HG03066 (cell line): ENCODE data around the gene FOXN1.

Experiments
- ATAC-seq: cut with Tn5 transposase; IDR thresholded peaks from one replicate; pipeline ENCODE4 v1.9.1; 2021; ENCODE audit warnings: low read depth; ENCODE audit not compliant: unreplicated experiment

The FOXN1 gene

DNA sequence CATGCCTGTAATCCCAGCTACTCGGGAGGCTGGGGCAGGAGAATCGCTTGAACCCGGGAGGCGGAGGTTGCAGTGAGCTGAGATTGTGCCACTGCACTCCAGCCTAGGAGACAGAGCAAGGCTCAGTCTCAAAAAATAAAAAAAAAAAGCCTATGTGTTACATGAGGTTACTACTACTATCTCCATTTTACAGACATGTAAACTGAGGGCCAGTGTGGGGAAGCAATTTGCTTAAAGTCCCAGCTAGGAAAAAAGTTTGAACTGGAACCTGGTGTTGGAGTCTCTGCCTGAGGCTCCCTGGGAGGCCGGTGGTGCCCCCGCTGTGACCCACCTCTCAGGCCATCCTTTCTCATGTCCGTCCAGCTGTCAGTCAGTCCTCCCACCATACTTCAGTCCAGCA lies 28.2 kb upstream of the FOXN1 start:
- no peak for ATAC-seq

DNA sequence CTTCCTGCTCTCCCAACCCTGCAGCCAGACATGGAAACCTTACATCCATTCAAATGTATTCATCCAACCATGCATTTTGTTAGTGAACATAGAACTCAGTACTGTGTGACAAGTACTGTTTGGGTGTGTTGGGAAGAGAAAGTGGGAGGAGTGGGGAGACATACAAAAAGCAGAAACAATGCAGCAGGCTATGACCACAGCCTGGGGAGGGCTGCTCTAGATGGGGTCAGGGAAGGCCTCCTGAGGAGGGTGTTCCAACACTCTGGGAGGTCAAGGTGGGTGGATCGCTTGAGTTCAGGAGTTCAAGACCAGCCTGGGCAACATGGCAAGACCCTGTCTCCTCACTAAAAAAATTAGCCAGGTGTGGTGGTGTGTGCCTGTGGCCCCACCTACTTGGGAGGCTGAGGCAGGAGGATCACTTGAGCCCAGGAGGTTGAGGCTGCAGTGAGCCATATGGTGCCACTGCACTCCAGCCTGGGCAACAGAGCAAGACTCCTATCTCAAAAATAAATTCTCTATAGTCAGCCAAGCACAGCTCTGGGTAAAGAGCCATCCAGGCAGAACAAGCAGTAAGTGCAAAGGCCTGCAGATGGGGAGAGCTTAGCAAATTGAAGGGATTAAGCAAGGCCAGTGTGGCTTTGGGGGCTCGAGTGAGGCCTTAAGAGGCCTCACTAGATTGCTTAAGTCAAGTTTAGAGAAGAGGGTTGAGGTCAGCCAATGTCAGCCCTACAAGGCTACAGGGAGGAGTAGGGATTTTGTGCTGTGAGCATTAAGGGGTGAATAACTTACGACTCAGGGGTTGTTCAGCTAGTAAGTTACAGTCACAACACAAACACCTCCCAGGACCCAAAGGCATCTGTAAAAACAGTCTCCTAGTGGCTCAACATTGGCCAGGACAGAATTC lies 27.2 kb upstream of the FOXN1 start:
- no peak for ATAC-seq

DNA sequence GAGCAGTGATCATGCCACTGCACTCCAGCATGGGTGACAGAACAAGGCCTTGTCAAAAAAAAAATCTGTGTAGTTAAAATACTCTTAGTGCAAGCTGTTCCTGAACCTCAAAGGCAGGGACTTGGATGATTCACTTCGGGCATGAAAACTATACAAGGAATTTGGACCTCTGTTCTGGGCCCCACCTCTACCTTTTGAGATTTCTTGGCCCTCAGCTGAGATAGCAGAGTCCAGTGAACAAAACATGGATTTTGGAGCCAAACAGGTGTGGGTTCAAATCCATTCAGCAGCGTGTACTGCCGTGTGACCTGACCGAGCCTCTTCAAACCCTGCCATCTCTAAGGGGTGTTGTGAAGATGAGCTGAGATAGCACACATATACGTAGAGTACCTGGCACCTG lies 25.9 kb upstream of the FOXN1 start:
- ATAC-seq: no peak

DNA sequence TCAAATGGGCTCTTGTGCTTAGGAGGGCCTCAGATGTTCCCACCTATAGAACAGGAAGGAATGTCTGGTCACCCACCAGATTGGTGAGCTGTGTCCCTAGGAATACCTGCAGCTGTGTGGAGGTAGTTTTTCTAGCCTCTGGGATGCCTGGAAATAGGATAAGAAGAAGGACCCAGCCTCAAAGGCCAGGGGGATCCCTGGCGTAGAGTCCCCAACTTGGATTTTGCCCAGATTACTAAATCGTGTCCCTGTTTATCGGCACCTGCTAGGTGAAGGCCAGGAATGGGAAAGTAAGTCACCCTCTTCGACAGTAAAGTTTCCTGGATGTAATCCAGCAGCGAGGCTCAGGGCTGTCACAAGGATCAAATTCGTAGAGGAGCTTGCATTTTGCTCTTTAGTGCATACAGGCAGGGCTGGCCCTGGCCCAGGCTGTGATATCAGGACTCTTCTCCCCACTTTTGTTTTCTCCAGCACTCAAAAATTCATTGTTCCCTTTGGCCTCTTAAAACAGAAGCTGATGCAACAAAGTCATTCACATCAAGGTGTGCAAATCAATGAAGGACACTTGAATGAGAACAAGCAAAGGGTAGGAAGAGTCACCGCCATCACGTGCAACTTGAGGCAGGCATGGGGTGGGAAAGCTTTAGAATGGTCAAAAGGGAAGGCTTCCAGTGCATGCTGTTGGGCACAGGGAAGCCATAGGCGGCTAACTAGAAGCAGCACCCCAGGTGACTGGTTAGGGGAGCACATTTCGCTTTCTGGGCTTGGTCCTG lies 25.2 kb upstream of the FOXN1 start:
- no peak for ATAC-seq

DNA sequence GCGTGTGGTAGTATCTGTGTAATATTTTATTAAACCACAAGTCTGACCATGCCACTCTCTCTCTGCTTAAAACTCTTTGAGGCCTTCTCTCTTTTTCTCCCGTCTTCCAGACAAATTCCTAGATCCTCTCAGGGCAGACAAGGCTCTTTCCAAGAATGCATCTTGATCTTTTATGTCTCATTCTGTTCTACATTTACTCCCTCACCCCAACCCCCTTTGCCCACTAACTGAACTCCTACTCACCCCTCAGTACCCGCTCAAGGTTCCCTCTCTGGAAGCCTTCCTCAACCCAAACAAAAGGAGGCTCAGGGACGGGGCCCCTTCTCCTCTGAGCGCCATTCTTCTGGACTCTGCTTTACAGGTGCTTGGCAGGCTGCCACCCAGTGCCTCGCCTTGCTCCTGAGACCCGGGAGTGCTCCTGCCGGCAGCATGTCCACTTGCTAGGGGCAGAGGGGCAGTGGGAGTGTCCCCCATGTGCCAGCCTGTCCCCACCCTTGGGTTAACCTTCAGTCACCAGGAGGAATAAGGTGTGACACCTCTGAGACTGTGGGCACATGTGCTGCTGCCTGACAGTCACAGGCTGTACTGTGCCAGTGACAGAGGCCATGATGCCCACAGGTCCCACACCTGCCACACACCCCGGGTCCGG lies 23.5 kb upstream of the FOXN1 start:
- ATAC-seq: no peak

DNA sequence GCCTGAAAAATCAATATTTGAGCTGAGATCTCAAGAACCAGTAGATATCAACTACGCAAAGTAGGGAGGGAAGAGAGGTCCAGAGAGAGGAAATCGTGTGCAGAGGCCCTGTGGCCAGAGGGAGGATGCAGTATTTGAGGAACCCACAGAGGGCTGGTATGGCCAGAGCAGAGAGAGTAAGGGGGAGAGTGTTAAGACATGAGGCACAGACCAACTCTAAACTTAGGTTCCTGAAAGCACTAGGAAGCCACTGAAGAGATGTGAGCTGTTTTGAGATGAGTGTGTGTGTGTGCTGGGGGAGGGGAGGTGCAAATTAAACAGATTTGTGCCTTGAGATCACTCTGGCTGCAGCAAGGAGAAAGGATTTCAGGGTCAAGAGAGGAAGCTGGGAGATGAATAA lies 21.9 kb upstream of the FOXN1 start:
- peak; percentile 79 for ATAC-seq

DNA sequence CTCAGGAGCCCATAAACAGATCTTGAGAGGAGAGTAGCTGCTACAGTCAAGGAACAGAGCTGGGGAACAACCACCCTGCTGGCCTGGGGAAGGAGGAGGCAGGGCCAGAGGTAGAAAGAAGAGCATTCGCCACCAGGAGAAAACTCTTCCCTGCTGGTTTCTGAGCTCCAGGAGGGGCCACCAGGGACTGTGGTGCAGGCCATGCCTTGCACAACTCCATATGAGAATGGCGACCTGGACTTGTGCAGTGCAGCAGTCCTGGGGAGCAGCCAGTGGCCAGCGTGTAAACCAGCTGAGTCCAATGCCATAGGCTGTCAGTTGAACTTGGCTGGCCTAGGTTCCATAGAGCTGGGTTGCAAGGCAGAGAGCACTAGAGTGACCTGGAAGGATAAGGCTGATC lies 21.1 kb upstream of the FOXN1 start:
- no peak for ATAC-seq

DNA sequence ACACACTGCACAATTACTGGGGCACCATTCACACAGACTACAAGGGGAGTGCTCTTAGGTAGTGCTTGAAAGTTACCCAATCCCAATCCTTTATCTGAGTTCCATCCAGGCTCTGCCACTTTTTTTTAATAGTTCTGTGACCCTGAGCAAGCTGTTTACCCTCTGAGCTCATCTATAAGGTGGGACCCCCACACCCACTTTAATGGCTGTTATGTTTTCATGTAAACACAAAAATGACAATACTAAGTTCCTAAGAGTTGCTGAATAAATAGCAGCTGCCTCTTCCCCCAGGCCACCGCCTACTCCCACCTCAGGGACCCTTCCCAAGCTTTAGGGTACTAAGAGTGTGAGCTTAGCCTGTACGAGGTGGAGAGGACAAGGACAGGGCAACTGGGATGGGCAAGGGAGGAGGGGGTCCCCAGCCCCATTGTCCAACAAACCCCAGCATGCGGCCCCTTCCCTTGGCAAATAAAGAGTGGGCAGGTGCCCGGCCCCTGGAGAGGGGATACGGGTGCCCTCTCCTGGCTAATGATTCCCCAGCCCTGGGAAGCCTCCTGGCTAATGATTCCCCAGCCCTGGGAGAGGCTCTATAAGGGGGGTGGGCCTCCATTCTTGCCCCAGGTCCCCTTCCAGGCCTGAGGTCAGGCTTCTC lies 18.1 kb upstream of the FOXN1 start:
- no peak for ATAC-seq

DNA sequence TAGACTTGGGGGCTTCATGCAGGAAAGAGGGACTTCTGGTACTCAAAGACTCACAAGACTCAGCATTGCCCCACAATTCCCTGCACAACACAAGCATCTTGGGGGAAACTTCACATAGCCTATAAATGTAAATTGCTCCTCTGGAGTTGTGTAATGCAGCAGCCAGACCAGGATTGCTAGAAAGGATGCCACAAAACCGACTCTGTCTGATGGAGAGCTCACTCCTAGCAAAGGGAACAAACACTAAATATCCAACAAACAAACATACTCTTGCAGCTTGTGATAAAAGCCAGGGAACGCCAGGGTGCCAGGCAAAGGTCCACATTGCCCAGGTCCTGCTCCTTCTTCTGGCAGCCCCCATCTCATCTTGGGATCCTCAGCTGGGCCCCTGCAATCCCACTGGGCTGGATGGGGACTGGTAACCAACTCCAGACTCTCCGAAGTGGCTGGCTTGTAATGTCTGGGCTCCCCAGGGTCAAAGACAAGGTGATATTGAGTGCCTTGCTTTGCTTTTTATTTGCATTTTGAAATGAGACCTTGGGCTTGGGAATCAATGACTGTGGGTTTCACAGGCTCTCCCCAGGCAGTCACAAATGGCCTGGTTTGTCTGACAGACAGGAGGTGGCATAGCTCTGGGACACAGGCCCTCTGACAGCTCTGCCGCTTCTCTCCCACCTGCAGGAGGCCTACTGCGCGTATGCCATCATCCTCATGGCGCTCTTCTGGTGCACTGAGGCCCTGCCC lies 17.4 kb upstream of the FOXN1 start:
- no peak for ATAC-seq

DNA sequence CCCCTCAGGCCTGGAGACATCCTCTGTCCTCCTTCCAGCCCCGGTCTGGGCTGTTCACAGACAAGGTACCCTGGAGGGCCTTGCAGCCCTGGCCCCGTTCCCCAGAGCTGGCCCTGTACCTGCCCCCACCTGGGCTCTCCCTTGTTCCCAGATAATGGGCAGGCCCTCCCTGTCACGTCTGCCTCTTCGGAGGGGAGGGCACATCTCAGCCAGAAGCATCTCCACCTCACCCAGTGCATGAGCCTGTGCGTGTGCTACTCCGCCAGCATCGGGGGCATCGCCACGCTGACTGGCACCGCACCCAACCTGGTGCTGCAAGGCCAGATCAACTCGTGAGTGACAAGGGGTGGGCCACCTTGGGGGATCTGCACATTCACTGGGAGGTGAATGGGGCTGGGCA lies 14.9 kb upstream of the FOXN1 start:
- no peak for ATAC-seq

DNA sequence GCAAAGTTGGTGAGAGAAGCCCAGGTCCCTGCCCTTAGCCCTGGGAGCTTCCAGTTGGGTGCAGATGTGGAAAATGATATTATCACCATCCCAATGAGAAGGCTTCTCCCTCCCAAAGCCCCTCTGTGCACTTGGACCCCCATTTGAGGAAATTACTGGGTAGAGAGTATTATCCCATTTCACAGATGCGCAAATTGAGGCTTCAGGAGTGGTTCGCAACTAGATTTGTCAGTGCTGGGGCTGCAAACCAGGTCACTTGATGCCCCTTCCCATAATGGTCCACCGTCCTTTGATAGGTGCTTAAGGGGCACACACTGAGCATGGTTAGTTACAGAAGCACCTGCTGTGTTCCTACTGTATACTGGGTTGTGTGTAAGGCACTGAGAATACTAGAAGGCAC lies 14.3 kb upstream of the FOXN1 start:
- ATAC-seq: no peak

DNA sequence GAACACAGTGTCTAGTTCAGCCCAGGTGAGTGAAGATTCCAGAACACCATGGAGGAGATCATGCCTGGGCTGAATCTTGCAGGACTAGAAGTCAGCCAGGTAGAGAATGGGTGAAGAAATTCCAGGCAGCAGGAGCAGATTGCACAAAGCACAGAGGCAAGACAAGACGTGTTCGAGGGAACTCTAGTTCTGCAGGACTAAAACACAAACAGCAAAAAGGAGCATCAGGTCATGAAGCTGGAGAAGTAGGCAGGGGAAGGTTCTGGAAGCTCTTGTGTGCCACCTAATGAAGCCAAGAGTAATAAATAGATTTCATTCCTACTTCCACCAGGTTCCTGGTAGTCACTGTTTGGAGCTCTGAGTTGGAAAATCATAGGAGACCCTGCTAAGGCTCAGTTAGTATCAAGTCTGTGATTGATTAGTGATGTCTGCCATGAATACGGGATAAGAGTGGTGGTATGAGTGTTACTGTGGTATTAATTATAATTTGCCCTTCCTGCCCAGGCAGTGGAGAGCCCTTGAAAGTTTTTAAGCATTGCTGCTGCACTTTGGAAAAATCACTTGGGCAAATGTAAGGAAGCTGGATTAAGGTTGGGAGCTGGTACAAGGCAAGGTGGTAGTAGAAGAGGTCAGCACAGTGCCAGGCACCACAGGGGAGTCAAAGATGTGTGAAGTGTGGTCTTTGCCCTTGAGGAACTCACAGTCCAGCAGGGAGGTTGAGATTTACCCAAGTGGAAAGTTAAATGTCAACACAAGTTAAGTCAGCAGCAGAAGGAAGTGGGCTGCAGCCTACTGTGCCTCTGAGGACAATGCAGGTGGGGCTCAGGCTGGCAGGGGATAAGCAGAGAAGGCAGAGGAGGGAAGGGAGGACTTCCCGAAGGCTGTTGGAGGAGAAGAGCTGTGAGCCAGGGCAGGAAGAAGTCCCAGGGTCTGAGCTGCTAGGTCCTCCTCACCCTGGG lies 13.5 kb upstream of the FOXN1 start:
- ATAC-seq: no peak

DNA sequence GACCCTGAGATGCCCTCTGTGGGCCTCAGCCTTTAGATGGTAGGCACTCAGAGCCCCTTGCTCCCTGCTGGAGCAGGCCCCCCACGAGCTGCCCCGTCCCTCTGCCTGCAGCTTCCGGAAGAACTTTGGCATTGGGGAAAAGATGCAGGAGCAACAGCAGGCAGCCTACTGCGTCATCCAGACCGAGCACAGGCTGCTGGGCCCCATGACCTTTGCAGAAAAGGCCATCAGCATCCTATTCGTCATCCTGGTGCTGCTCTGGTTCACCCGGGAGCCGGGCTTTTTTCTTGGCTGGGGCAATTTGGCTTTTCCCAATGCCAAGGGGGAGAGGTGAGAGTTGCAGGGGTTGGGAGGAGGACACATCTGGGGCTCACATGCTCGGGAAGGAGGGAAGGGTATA lies 12.7 kb upstream of the FOXN1 start:
- ATAC-seq: no peak

DNA sequence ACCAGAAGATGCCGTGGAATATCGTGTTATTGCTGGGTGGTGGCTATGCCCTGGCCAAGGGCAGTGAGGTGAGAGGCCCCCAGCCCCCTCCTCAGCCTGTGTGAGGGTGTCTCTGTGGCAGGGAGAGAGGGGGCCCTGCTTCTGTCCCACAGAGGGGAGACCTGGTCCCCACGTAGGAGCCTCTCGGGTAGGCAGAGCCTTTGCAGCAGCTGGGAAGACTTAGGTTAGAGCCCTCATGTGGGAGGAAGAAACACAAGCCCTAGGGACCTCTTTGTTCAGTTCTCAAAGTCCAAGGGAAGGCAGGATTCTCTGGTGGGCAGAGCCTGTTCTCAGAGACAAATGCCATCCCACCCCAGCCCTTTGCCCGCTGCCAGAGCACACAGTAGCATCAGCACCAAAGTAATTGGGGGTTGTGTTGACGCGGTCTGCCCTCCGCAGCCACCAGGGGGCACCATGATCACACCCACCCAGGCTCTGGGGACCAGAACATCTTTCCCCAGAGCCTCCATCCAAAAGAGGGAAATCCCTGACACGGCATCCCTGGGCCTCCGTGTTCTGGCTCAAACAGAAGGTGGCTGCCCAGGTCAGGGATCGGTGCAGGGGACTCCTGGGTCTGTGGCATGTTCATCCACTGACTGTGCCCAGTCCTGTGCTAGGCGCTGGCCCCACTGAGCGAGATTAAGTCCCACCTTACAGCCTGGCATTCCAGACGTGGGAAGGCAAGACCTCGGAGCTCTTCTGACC lies 11.5 kb upstream of the FOXN1 start:
- no peak for ATAC-seq

DNA sequence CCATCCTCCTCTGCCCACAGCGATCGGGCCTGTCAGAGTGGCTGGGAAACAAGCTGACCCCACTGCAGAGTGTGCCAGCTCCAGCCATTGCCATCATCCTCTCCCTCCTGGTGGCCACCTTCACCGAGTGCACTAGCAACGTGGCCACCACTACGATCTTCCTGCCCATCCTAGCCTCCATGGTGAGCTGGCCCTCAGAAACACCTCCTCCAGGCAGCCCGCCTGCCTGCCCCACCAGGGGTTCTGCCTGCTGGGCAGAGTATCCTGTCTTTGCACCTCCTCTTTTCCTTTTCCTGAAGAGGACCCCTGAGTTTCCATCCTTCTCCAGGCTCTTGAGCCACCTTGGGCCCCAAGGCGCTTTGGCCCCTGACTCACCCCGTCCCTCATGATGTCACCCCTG lies 10.5 kb upstream of the FOXN1 start:
- no peak for ATAC-seq

DNA sequence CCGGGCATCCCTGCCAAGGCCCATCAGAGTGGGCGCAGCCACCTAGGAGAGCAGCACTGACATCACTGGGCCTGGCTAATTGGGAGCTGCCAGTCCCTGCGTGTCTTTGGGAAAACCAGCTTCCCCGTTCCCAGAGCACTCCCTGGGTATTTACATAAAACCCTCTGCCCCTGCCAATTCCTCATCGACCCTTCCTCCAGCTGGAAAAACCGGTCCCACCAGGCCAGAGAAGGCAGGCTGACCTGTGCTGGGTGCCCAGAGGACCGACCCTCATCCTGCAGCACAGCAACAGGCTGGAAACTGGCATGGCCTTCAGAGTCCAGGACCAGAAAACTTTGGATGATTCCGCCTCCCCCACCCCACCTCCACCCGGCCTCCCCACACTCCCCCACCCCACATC lies 8.2 kb upstream of the FOXN1 start:
- ATAC-seq: no peak

DNA sequence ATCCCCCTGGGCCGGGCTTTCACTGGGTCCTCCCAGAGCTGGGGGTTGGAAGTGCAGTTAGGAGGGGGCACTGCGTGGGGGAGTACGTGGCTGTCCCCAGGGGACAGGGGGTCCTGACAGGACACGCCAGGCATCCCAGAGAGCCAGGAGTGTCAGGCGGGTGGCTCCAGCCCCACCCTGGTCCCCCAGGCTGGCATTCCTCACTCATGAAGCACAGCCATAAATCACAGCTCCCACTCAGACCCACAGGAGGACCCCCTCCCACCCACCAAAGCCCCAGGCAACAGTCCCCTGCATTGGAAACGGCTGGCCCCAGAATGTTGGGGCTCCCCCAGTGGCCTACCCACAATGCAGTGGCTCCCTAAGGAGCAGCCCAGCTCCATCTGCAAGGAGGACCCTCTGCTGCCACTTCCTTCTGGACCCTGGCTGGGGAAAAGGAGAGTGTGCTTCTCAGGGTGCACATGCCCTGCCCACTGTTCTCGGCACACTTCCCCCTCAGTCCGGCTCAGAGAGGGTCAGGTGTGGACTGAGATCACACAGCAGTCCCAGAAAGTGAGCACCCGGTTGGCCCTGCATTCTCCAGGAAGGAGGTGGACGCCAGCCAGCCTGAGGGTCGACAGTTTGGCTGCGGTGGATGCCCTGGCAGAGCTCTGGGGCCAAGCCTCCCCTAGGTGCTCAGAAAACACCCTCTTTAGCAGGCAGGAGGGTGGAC lies 7.3 kb upstream of the FOXN1 start:
- ATAC-seq: no peak

DNA sequence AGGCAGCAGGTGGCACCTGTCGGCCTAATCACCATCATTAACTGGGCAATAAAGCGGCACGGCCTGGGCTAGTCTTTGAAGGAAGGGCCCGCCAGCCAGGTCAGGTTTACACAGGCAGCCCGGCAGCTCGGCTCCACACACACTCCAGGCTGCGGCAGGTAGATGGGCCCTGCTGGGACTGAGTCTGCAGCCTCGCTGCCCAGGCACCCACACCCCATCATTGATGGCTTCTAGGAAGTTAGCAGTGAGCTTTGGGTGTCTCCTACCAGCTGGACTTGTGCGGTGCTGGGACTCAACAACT lies 6.8 kb upstream of the FOXN1 start:
- ATAC-seq: no peak
